ENCODE results near the gene TNPO3.

Gene TNPO3

DNA sequence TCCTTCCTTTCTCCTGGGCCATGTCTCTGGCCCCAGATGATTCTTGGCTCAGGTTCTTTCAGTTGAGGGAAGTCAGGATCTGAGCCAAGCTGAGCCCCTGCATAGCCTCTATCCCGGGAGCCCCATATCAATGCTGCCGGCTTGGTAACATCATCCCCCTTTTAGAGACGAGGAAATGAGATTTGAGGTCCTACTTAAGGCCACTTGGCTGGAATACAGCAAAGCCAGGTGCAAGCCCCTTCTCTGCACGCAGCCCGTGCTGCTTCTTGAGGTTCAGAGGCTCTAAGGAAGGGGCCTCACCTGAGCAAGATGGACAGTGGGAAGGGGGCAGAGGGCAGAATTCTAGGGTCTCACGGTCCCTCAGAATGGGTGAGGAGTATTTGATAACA is 119.6 kb downstream of the TNPO3 start:
- Mint-ChIP-seq H3K27me3 (ENCODE audit: low read depth) (peaks cover 70% of the 10 kb centered on the region), H3K4me3 (no peak overlapping the region), H3K9me3 (no peaks in the 10 kb centered on the region), H3K4me1 (peaks cover 18% of the 10 kb centered on the region), H3K27ac (peak overlapping the region in 1 of 3 experiments; percentile 48), H3K36me3 (ENCODE audit: low read depth) (no peaks in the 10 kb centered on the region)
- TF ChIP-seq, protein P1, sequence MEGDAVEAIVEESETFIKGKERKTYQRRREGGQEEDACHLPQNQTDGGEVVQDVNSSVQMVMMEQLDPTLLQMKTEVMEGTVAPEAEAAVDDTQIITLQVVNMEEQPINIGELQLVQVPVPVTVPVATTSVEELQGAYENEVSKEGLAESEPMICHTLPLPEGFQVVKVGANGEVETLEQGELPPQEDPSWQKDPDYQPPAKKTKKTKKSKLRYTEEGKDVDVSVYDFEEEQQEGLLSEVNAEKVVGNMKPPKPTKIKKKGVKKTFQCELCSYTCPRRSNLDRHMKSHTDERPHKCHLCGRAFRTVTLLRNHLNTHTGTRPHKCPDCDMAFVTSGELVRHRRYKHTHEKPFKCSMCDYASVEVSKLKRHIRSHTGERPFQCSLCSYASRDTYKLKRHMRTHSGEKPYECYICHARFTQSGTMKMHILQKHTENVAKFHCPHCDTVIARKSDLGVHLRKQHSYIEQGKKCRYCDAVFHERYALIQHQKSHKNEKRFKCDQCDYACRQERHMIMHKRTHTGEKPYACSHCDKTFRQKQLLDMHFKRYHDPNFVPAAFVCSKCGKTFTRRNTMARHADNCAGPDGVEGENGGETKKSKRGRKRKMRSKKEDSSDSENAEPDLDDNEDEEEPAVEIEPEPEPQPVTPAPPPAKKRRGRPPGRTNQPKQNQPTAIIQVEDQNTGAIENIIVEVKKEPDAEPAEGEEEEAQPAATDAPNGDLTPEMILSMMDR (IDR thresholded peaks at IDR 0.05; ENCODE audit: unreplicated experiment in 3 of 3) = no peak

DNA sequence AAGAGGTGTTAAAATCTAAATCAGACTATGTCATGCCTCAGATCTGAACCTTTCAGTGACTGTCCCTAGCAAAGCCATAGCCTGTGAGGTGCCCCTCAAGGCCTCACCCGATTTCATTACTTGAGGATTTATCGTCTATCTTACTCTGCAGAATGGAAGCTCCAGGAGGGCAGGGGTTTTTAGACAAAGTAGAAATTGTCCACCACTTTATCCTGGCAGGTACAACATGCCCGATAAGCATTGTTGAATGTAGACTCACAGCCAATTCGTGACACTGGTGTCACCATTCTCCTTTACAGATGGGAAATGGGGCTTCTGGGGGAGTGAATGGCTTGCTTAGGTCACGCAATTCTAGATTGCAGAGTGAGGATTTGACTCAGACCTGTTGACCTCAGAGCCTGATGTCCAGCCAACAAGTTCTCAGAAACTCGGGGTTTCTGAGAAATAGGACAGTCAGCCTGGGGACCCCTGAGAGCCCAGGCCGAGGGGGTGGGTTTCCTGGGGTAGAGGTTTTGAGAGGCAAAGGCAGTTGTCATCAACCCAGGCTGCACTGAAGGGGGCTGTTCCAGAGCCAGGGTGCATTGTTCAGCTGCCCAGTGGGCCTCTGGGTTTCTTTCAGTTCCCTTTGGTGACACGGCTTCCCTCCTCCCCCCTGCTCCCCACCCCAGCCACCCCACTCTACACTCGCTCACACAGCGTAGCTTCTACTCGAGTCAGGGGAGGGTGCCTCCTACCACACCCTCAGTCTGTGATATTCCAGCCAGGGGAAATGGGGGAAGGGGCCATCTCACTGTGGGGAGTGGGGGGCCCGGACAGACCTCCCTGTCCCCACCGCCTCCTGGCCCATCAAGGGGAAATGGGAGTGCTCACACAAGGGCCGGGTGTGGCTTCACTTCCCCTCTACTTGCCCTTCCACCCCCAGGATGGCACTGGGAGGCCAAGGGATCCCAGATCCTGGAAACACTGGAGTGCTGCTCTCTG is 120.3 kb downstream of the TNPO3 start:
- H3K27me3 Mint-ChIP-seq (ENCODE audit: low read depth) = peaks cover 63% of the 10 kb centered on the region
- H3K27ac Mint-ChIP-seq = peak overlapping the region in 1 of 3 experiments; percentile 48
- peaks cover 18% of the 10 kb centered on the region for H3K4me1 Mint-ChIP-seq
- no peak overlapping the region for H3K4me3 Mint-ChIP-seq
- no peaks in the 10 kb centered on the region for H3K36me3 Mint-ChIP-seq (ENCODE audit: low read depth)
- TF ChIP-seq, protein P1 (IDR thresholded peaks at IDR 0.05; ENCODE audit: unreplicated experiment in 3 of 3) = no peak
- no peaks in the 10 kb centered on the region for H3K9me3 Mint-ChIP-seq

DNA sequence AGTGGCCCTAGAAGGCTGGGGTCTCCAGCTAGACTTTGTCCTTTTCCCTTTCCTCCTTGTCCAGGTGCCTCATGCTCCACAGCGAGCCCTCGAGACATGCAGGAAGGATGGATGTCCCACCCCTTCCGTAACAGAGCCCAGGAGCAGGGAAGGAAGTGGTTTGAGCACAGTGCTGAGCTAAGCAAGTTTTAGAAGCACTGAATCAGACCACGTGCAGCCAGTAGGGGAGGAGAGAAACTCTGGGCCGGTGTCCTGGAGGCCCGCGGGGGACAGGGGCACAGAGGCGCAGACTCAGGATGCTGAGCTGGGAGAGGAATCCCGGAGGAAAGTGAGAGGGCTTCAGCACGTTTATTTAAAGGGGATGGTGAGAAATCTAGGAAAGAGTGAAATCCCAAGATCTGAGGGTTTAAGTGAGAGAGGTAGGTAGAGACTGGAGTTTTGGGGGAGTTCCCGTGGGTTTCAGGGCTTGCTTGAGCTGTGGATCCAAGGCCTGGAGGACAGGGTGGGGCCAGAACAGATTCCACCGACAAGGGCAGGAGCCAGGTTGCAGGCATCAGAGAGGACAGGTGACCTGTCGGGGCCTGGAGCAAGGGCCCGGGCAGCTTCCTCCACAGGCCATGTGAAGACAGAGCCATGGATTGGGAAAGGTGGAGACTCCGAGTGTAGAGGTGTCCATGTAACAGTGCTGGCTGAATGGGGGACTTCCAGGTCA is 121.6 kb downstream of the TNPO3 start:
- H3K27me3 Mint-ChIP-seq (ENCODE audit: low read depth) = peaks cover 53% of the 10 kb centered on the region
- TF ChIP-seq, protein P1 (IDR thresholded peaks at IDR 0.05; ENCODE audit: unreplicated experiment in 3 of 3) = no peak
- no peaks in the 10 kb centered on the region for H3K9me3 Mint-ChIP-seq
- H3K4me1 Mint-ChIP-seq = peaks cover 13% of the 10 kb centered on the region
- peak overlapping the region in 2 of 3 experiments; percentile 14 to 38 for H3K4me3 Mint-ChIP-seq
- H3K27ac Mint-ChIP-seq = peak overlapping the region in 1 of 3 experiments; percentile 56
- H3K36me3 Mint-ChIP-seq (ENCODE audit: low read depth) = no peaks in the 10 kb centered on the region

DNA sequence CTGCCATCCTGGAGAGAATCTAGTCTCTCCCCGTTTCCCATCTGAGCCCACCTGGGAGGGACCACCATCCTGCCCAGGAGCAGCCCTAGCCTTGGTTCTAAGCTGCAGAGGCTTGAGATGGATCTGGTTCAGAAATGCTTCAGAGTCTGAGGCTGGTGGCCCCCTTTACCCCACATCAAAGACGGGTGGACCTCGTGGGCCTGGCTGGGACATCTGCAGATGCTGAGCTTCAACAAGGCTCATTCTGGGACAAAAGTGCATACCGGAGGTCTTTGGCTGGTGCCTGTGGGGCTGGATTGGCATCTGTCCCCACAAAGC is 122.1 kb downstream of the TNPO3 start:
- no peaks in the 10 kb centered on the region for H3K36me3 Mint-ChIP-seq (ENCODE audit: low read depth)
- no peak overlapping the region for H3K27ac Mint-ChIP-seq
- H3K4me1 Mint-ChIP-seq = peaks cover 12% of the 10 kb centered on the region
- TF ChIP-seq, protein P1 (IDR thresholded peaks at IDR 0.05; ENCODE audit: unreplicated experiment in 3 of 3) = no peak
- H3K9me3 Mint-ChIP-seq = no peaks in the 10 kb centered on the region
- H3K4me3 Mint-ChIP-seq = no peak overlapping the region
- H3K27me3 Mint-ChIP-seq (ENCODE audit: low read depth) = peaks cover 52% of the 10 kb centered on the region

DNA sequence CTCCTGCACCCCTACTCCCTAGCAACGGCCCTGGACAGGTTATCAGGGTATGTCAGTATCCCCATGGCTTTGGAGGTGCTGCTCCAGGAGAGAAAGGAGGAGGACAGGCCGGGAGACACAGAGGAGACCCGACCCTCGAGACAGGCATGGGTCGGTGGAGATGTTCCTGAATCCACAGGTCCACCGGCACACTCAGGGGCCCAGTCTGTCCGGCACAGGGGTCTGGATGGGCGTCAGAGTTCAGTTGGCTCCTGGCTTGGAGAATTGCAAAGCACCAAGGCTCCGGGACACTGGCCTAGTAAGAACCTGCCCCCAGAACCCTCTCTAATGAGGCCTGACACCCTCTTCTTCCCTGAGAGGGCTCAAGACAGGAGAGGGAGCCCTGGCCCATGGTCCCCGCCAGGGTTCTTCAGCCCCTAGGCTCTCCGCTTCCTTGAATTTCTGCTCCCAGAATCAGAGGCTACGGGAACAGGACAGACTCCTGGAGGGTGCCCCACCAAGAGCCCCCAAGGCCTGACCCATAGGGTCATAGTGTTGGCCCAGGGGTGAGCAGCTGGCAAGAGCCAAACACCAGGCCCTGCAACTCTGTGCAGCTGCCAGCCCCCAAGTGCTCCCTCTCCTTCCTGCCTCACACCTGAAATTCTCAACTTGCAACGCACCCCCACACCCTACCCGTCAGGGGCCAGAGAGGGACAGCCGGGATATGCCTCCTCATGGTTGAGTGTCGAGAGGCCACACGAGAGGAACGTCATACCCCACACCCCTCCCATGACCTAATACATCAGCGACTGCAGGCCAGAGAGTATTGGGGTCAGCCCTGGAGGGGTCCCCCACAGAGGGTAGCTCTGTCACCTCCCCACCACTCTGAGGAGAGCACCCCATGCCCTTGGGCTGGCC is 122.7 kb downstream of the TNPO3 start:
- no peaks in the 10 kb centered on the region for H3K36me3 Mint-ChIP-seq (ENCODE audit: low read depth)
- H3K4me3 Mint-ChIP-seq = no peak overlapping the region
- H3K27ac Mint-ChIP-seq = no peak overlapping the region
- peaks cover 11% of the 10 kb centered on the region for H3K4me1 Mint-ChIP-seq
- H3K27me3 Mint-ChIP-seq (ENCODE audit: low read depth) = peaks cover 47% of the 10 kb centered on the region
- TF ChIP-seq, protein P1 (IDR thresholded peaks at IDR 0.05; ENCODE audit: unreplicated experiment in 3 of 3) = no peak
- H3K9me3 Mint-ChIP-seq = no peaks in the 10 kb centered on the region
